Rectal smooth muscle tissue (tissue), 1 donor: ENCODE results near the gene SH3RF3.
A peak's percentile ranks its signal among the peaks of the same experiment; 100 is the strongest.

Experiments
- H3K27ac ChIP-seq: one replicate; pipeline ENCODE4 v1.7.0; 2013; ENCODE audit warnings: low read depth, low read length, inconsistent platforms
- H3K27me3 ChIP-seq: one replicate; pipeline ENCODE4 v1.7.0; 2013; ENCODE audit warnings: low read length; ENCODE audit not compliant: control insufficient read depth, insufficient read depth
- H3K36me3 ChIP-seq: one replicate; pipeline ENCODE4 v1.7.0; 2013; ENCODE audit warnings: low read length; ENCODE audit not compliant: control insufficient read depth, insufficient read depth
- H3K4me1 ChIP-seq: one replicate; pipeline ENCODE4 v1.7.0; 2013; ENCODE audit warnings: low read length; ENCODE audit not compliant: control insufficient read depth, insufficient read depth
- H3K4me3 ChIP-seq: one replicate; pipeline ENCODE4 v1.7.0; 2013; ENCODE audit warnings: low read length
- H3K9ac ChIP-seq: one replicate; pipeline ENCODE4 v1.7.0; 2013; ENCODE audit warnings: low read length

Gene SH3RF3

DNA sequence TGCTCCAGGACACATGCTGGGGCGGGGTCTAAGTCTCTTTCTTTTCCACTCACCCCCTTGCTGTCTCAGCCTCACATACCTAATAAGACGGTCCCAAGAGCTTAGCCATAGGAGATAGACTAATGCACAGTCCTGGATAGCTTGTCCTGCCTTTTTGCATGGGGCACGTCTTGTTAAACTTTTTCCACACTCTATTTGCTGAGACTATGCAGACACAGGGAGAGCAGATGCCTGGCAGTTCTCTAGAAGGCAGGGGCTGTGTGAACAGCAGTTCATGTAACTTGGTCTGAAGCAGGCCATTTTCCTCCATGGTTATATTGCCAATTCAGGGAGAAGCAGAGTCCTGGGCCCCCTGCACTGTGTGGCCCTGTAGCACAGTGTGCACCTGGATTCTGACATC is 342.7 kb downstream of the SH3RF3 start:
- Histone ChIP-seq H3K9ac (no peak overlapping the region), H3K4me1 (peaks cover 5% of the 10 kb centered on the region), H3K27me3 (no peaks in the 10 kb centered on the region), H3K27ac (peak overlapping the region; percentile 37), H3K4me3 (no peak overlapping the region), H3K36me3 (no peaks in the 10 kb centered on the region)

DNA sequence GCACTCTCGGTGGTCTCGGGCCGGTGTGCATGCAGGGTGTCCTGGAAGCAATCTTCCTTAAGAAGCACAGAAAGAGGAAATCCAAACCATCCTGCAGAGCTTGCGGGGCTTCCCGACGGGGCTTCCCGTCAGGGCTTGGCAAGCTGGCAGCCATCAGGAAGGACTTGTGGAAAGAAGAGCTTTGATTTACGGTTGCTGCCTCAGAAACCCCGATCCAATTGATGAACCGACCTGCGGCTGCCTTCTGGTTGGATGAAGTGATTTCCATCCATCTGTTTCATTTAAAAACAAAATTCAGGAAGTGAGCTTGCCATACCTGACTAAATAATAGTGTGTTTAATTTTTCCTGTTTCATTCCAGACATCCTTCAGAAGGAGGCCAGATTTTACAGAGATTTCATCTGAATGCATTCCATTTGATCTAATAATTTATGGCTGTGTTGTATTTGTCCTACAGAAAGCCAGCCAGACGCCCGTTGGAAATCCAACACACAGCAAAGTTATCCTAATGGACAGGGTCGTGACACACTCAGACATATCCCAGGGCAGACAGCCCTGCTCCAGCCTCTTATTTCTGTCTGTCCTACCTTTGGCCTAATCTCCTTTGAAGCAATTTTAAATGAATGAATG is 343.4 kb downstream of the SH3RF3 start:
- no peaks in the 10 kb centered on the region for H3K27me3 ChIP-seq
- no peaks in the 10 kb centered on the region for H3K36me3 ChIP-seq
- no peak overlapping the region for H3K27ac ChIP-seq
- no peak overlapping the region for H3K4me3 ChIP-seq
- H3K4me1 ChIP-seq = peaks cover 5% of the 10 kb centered on the region
- H3K9ac ChIP-seq = no peak overlapping the region

DNA sequence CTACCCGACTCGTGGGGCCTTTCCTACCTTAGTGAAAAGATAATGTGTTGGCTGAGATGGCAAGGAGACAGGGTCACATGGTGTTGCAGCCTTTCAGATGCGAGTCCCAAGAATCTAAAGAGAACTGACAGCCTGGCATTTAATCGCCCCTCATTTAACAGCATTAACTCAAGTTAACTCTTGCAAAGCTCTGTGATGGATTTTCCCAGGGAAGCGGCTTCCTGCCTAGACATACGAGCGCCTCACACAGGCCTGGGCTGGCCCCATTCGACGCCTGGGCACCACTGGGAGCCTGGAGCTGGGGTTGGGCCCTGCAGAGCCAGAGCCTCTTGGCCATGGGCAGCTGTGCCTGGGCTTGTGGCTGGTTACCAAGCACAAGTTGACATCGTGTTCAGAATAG is 344.0 kb downstream of the SH3RF3 start:
- Histone ChIP-seq H3K4me1 (peaks cover 5% of the 10 kb centered on the region), H3K36me3 (no peaks in the 10 kb centered on the region), H3K27me3 (no peaks in the 10 kb centered on the region), H3K4me3 (no peak overlapping the region), H3K9ac (no peak overlapping the region), H3K27ac (no peak overlapping the region)

DNA sequence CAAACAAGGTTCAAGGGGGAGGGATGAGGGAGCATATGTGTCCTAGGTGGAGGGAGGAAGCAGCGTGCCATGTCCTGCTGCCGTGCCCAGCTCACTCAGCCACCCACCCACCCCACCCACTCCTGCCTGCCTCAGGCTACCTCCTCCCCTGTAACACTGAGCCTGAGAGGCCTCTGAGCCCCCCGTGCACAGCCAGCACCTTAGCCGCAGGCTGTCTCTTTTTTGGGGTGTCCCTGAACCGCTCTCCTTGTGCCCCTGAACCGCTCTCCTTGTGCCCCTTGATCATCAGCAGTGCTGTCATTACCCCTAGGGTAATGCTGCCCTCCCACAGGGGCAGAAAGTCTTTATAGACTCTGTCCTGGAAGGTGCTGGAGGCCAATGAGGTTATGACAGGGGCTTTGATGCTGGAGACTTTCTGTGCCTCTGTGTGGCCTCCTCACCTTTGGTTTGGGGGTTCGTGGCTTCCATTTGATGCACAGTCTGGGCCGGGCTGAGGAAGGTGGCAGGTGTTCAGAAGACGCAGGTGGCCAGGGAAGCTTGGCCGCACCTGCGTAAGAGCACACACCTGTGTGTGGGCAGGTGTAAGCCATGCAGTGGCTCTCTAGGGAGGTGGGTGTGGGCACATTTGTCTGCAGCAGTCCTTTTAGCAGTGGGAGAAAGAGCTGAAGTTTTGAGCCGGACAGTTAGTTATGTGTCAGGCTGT is 344.8 kb downstream of the SH3RF3 start:
- H3K4me1 ChIP-seq = peaks cover 5% of the 10 kb centered on the region
- H3K36me3 ChIP-seq = no peaks in the 10 kb centered on the region
- H3K9ac ChIP-seq = no peak overlapping the region
- H3K27ac ChIP-seq = no peak overlapping the region
- H3K27me3 ChIP-seq = no peaks in the 10 kb centered on the region
- no peak overlapping the region for H3K4me3 ChIP-seq

DNA sequence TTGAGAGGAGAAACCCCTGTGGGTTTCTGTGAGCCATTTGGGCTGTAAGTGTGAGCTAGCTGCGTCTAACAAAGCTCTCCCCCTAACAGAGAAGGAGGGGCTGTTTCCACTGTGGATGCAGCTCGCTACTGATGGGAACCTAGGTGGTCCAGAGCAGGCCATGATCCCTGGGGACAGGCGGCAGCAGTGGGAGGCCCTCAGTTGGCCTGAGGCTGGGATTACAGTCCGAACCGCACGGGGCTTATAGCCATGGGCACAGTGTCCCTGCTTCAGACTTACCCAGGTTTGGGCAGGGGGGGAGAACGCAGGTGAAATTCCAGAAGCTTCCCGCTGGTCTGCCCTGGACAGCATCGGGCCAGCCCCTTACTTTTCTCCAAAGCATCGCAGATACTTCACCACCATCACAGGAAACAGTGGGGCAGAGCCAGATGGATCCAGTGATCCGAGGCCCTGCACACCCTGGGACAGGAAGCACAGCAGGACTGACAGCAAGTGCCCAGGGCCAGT is 345.4 kb downstream of the SH3RF3 start:
- no peaks in the 10 kb centered on the region for H3K36me3 ChIP-seq
- no peaks in the 10 kb centered on the region for H3K27me3 ChIP-seq
- H3K4me1 ChIP-seq = peaks cover 5% of the 10 kb centered on the region
- no peak overlapping the region for H3K4me3 ChIP-seq
- H3K9ac ChIP-seq = no peak overlapping the region
- H3K27ac ChIP-seq = no peak overlapping the region

DNA sequence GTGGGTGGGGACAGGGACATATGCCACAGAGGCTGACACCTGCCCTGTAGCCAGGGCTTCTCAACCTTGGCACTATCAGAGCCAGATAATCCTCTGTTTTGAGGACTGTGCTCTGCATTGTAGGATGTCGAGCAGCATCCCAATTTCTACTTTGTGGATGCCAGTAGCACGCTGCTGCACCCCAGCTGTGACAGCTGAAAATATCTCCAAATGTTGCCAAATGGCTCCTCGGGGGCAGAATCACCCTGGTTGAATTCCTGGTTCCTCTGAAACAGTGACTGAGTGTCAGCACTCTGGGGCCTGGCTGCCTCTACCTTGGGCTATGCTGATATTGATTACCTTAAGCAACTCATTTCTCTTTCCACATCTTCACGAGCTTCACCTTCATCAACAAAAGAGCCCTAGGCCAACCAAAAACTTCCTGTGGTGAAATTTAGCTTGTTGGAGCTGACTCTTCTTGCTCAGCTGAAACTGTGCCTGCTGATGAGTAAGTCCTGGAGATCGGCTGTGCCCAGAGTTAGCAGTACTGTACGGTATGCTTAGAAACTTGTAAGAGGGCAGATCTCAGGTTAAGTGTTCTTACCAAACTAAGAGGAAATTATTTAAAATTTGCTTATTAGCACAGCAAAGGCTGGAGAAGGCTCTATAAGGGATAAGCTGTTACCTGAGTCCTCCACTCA is 346.7 kb downstream of the SH3RF3 start:
- Histone ChIP-seq H3K4me1 (peaks cover 5% of the 10 kb centered on the region), H3K9ac (no peak overlapping the region), H3K27ac (no peak overlapping the region), H3K36me3 (no peaks in the 10 kb centered on the region), H3K27me3 (no peaks in the 10 kb centered on the region), H3K4me3 (no peak overlapping the region)

- no peaks in the 10 kb centered on the region for H3K27me3 ChIP-seq
- H3K4me3 ChIP-seq = no peak overlapping the region
- no peak overlapping the region for H3K9ac ChIP-seq
- H3K36me3 ChIP-seq = no peaks in the 10 kb centered on the region
- no peak overlapping the region for H3K27ac ChIP-seq
- peaks cover 5% of the 10 kb centered on the region for H3K4me1 ChIP-seq
Observed at GRCh38 chr2:109476641-109477441, 347.8 kb downstream of the SH3RF3 start.

GRCh38 chr2:109478906-109479493 is 350.0 kb downstream of the SH3RF3 start:
- Histone ChIP-seq H3K4me1 (no peaks in the 10 kb centered on the region), H3K9ac (no peak overlapping the region), H3K36me3 (no peaks in the 10 kb centered on the region), H3K27me3 (no peaks in the 10 kb centered on the region), H3K4me3 (no peak overlapping the region), H3K27ac (no peak overlapping the region)

DNA sequence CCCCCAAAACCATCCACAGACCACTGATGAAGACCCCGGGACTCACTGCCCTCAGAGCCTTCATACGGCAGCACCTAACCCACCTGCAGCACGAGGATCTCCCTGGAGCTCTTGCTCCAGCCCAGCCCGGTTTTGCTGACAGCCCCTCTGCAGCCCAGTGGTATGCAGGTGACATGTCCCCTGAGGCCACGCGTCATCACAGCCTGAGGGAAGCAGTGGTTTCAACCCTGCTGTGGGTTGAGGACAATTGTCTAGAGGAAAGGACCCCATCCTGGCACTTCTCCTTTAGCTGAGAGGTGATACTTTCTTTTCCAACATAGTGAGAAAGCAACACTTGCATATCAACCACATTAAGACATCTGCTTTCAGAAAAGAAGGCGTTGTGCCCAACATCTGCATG is 350.8 kb downstream of the SH3RF3 start:
- Histone ChIP-seq H3K4me3 (no peak overlapping the region), H3K27ac (no peak overlapping the region), H3K36me3 (no peaks in the 10 kb centered on the region), H3K4me1 (no peaks in the 10 kb centered on the region), H3K9ac (no peak overlapping the region), H3K27me3 (no peaks in the 10 kb centered on the region)

DNA sequence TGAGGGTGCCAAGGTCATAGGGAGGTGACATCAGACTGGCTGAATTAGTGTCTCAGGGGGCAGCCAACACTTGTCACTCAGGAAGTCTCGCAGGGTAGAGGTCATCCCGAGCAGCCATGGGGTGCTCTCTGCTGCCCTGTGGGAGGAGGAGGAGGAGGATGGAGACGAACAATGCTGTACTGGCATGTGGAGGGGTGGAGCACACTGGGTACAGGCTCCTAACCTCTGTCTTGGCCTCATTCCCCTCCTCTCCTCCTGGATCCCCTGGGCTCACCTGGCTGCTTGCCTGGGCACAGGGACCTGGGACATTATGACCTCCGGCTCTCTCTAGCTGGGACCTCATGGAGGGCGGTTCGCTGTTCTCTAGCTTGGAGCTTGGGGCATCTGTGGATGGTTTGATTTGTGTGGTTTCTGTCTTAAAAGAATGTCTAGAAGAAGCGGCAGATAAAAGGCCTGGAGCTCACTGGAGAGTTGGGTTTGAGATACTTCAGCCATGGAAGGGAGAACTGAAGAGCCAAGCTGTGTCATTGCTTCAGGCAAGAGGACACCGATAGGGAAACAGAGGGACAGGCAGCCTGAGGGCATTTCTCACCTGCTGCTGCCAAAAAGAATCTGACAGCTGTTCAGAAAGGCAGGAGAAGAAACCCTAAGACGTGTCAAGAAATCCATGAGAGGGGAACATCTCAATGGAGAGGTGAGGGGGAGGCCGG is 351.6 kb downstream of the SH3RF3 start:
- H3K36me3 ChIP-seq = no peaks in the 10 kb centered on the region
- H3K4me3 ChIP-seq = no peak overlapping the region
- H3K9ac ChIP-seq = no peak overlapping the region
- no peaks in the 10 kb centered on the region for H3K27me3 ChIP-seq
- no peak overlapping the region for H3K27ac ChIP-seq
- no peaks in the 10 kb centered on the region for H3K4me1 ChIP-seq

DNA sequence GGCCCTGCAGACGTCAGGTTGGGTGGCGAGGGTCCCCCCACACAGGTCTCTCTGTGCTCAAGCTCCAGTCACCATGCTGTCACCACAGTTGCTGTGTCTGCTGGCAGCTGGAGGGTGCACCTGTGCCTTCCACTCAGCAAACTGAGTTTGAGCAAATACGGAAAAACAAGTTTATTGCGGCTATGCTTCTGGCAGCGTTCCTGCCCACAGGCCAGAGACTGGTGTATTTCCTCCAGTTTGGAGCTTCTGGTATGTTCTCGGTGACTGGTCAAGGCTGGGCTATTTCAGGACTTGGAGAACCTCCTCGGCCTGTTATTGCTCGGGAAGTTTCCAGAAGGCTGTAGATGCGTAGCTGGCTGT is 352.2 kb downstream of the SH3RF3 start:
- Histone ChIP-seq H3K9ac (no peak overlapping the region), H3K27ac (no peak overlapping the region), H3K4me1 (no peaks in the 10 kb centered on the region)

More for the DNA sequence above, 352.2 kb downstream of the SH3RF3 start:
- Histone ChIP-seq H3K27me3 (no peaks in the 10 kb centered on the region), H3K4me3 (no peak overlapping the region), H3K36me3 (no peaks in the 10 kb centered on the region)
